H9 (cell line): ENCODE measurements around the gene PIGW. TPM values are rescaled to one million over a fixed set of nuclear protein-coding genes. Genes with fewer than 3 reads are reported as not detected.

ENCODE experiments used
- DNase-seq: peaks from one replicate; pipeline ENCODE4 v3.0.0-alpha.2; 2017
- H2AFZ ChIP-seq: one replicate; pipeline ENCODE4 v1.6.1; 2013; ENCODE audit warnings: mild to moderate bottlenecking, low read length, control low read depth, moderate library complexity
- H2AK5ac ChIP-seq: 2 replicates; pipeline ENCODE4 v1.6.1; 2013; ENCODE audit warnings: low read length, control low read depth, mixed read lengths; ENCODE audit not compliant: insufficient read length
- H2BK120ac ChIP-seq: one replicate; pipeline ENCODE4 v1.6.1; 2013; ENCODE audit warnings: low read depth, mild to moderate bottlenecking, low read length, control low read depth, inconsistent platforms; ENCODE audit not compliant: poor library complexity, severe bottlenecking
- H2BK12ac ChIP-seq: 2 replicates; pipeline ENCODE4 v1.6.1; 2013; ENCODE audit warnings: low read length, control low read depth, mixed read lengths, low read depth; ENCODE audit not compliant: insufficient read length
- H2BK15ac ChIP-seq: 2 replicates; pipeline ENCODE4 v1.6.1; 2013; ENCODE audit warnings: low read depth, low read length, control low read depth
- H2BK20ac ChIP-seq: one replicate; pipeline ENCODE4 v1.6.1; 2013; ENCODE audit warnings: low read depth, mild to moderate bottlenecking, low read length, control low read depth, inconsistent platforms; ENCODE audit not compliant: poor library complexity, severe bottlenecking
- H2BK5ac ChIP-seq: 2 replicates; pipeline ENCODE4 v1.6.1; 2013; ENCODE audit warnings: low read length, control low read depth, mixed read lengths; ENCODE audit not compliant: insufficient read length
- H3K14ac ChIP-seq: 2 replicates; pipeline ENCODE4 v1.6.1; 2013; ENCODE audit warnings: low read length, control low read depth; ENCODE audit not compliant: insufficient read depth
- H3K18ac ChIP-seq: 2 replicates; pipeline ENCODE4 v1.6.1; 2013; ENCODE audit warnings: low read depth, mild to moderate bottlenecking, mixed read lengths, low read length, control low read depth; ENCODE audit not compliant: insufficient read length
- H3K23ac ChIP-seq: 2 replicates; pipeline ENCODE4 v1.6.1; 2013; ENCODE audit warnings: low read length, control low read depth, mixed read lengths, low read depth; ENCODE audit not compliant: insufficient read length
- H3K23me2 ChIP-seq: 2 replicates; pipeline ENCODE4 v1.6.1; 2013; ENCODE audit warnings: low read depth, mild to moderate bottlenecking, mixed read lengths, low read length, control low read depth; ENCODE audit not compliant: insufficient read length, poor library complexity, severe bottlenecking
- H3K27ac ChIP-seq: 2 replicates; pipeline ENCODE4 v1.5.1; 2013; ENCODE audit warnings: low read length, control low read depth, mixed read lengths, low read depth; ENCODE audit not compliant: insufficient read length
- H3K27me3 ChIP-seq: 2 replicates; pipeline ENCODE4 v1.6.1; 2013; ENCODE audit warnings: low read length, control low read depth, inconsistent platforms; ENCODE audit not compliant: insufficient read depth
- H3K4ac ChIP-seq: 2 replicates; pipeline ENCODE4 v1.6.1; 2013; ENCODE audit warnings: low read depth, mild to moderate bottlenecking, control low read depth, inconsistent platforms, low read length, moderate library complexity
- H3K4me1 ChIP-seq: 2 replicates; pipeline ENCODE4 v1.6.1; 2013; ENCODE audit warnings: low read length, control low read depth, inconsistent platforms; ENCODE audit not compliant: insufficient read depth
- H3K4me2 ChIP-seq: 2 replicates; pipeline ENCODE4 v1.6.1; 2013; ENCODE audit warnings: low read length, control low read depth, mixed read lengths; ENCODE audit not compliant: insufficient read length, insufficient read depth
- H3K56ac ChIP-seq: 2 replicates; pipeline ENCODE4 v1.6.1; 2013; ENCODE audit warnings: low read depth, mild to moderate bottlenecking, mixed read lengths, low read length, control low read depth; ENCODE audit not compliant: insufficient read length
- H3K79me1 ChIP-seq: 2 replicates; pipeline ENCODE4 v1.6.1; 2013; ENCODE audit warnings: low read depth, mild to moderate bottlenecking, moderate library complexity, low read length, control low read depth, inconsistent platforms; ENCODE audit not compliant: insufficient read depth, poor library complexity, severe bottlenecking
- H3K79me2 ChIP-seq: 2 replicates; pipeline ENCODE4 v1.6.1; 2013; ENCODE audit warnings: low read length, control low read depth, inconsistent platforms; ENCODE audit not compliant: insufficient read depth
- H3K9ac ChIP-seq: 2 replicates; pipeline ENCODE4 v1.6.1; 2013; ENCODE audit warnings: low read length, control low read depth, mixed read lengths; ENCODE audit not compliant: insufficient read length; ENCODE audit errors: extremely low read depth
- H3K9me3 ChIP-seq: one replicate; pipeline ENCODE4 v1.6.1; 2013; ENCODE audit warnings: low read depth, low read length, inconsistent platforms; ENCODE audit not compliant: control insufficient read depth
- H3T11ph ChIP-seq: one replicate; pipeline ENCODE4 v1.6.1; 2013; ENCODE audit warnings: mild to moderate bottlenecking, low read length, control low read depth, inconsistent platforms
- H4K20me1 ChIP-seq: one replicate; pipeline ENCODE4 v1.6.1; 2013; ENCODE audit not compliant: control insufficient read depth, insufficient read length, insufficient read depth
- H4K5ac ChIP-seq: 2 replicates; pipeline ENCODE4 v1.6.1; 2013; ENCODE audit warnings: low read depth, mild to moderate bottlenecking, mixed read lengths, low read length, control low read depth; ENCODE audit not compliant: insufficient read length
- H4K8ac ChIP-seq: replicated peaks from 2 replicates; pipeline ENCODE4 v1.6.1; 2013; ENCODE audit warnings: low read length, control low read depth, mixed read lengths, low read depth; ENCODE audit not compliant: insufficient read length
- H4K91ac ChIP-seq: 2 replicates; pipeline ENCODE4 v1.6.1; 2013; ENCODE audit warnings: low read depth, mild to moderate bottlenecking, moderate library complexity, mixed read lengths, low read length, control low read depth; ENCODE audit not compliant: insufficient read length
- H3K27ac Mint-ChIP-seq, 3 experiments: 2 replicates in 2 of 3; 3 replicates in 1 of 3; pipeline ENCODE4 v1.8.0; 2020 to 2021; ENCODE audit warnings: mixed read lengths in 3 of 3, mild to moderate bottlenecking in 1 of 3, moderate library complexity in 1 of 3
- H3K27me3 Mint-ChIP-seq: 2 replicates; pipeline ENCODE4 v1.8.0; 2021; ENCODE audit warnings: low read depth, mild to moderate bottlenecking, moderate library complexity, mixed read lengths
- H3K36me3 Mint-ChIP-seq, 3 experiments: 2 replicates in 2 of 3; 3 replicates in 1 of 3; pipeline ENCODE4 v1.8.0; 2020 to 2021; ENCODE audit warnings: low read depth in 3 of 3, mixed read lengths in 3 of 3; ENCODE audit not compliant: insufficient read depth in 1 of 3
- H3K4me1 Mint-ChIP-seq, 2 experiments: 2 replicates each; pipeline ENCODE4 v1.8.0; 2020; ENCODE audit warnings: mixed read lengths in 2 of 2
- H3K4me3 Mint-ChIP-seq, 2 experiments: 2 replicates in 1 of 2; 3 replicates in 1 of 2; pipeline ENCODE4 v1.8.0; 2020 to 2021; ENCODE audit warnings: mild to moderate bottlenecking in 2 of 2, mixed read lengths in 2 of 2, moderate library complexity in 1 of 2
- H3K9me3 Mint-ChIP-seq, 2 experiments: 2 replicates in 1 of 2; 3 replicates in 1 of 2; pipeline ENCODE4 v1.8.0; 2020; ENCODE audit warnings: mild to moderate bottlenecking in 2 of 2, mixed read lengths in 2 of 2, moderate library complexity in 1 of 2
- CTCF ChIP-seq: fragments of 200-600 bp; sonication (generic); conservative IDR thresholded peaks from 3 replicates; pipeline ENCODE4 v1.8.0; 2021; ENCODE audit warnings: antibody characterized with exemption, mild to moderate bottlenecking
- WGBS: extraction: QIAGEN DNeasy Blood & Tissue Kit; methylation state at CpG from one replicate; pipeline ENCODE4 v1.1.7; 2013; ENCODE audit warnings: missing lambda C conversion rate, low lambda C conversion rate, mixed read lengths; ENCODE audit not compliant: insufficient read length; ENCODE audit errors: extremely low coverage; 5-methylcytosine and 5-hydroxymethylcytosine counted together
- total RNA-seq: library from RNA; stranded (reverse); gene quantifications from 2 replicates; pipeline ENCODE4 v1.2.1, GENCODE V29; 2021

Gene PIGW
- total RNA-seq, 1 experiment from 2014 or later, result 26.2 TPM

DNA sequence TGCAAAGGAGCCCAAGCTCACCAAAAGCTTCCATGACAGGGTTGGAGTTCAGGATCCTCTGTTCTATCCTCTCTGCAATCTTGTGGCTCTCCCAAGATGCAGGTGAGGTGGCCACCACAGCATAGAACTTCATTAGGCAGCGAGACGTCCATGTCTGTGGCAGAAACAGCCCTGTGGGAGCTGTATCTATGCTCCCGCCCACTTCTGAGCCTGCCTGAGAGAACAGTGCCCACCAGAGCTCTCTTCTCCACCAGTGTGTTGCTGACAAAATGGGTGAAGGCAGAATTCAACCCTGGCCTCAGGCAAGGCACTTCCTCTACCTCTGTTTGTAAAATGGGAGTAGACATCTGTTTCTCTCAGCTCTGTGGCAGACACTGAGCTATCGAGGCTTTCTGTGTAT lies 18.9 kb upstream of the PIGW start:
- Histone ChIP-seq H3K14ac (no peak overlapping the region), H4K20me1 (no peaks in the 10 kb centered on the region), H2BK15ac (no peak overlapping the region), H3K4me2 (no peak overlapping the region), H2AFZ (no peak overlapping the region), H3K23ac (no peak overlapping the region), H2BK5ac (no peak overlapping the region), H3K27me3 (no peaks in the 10 kb centered on the region), H3K4ac (no peak overlapping the region), H3K79me2 (no peaks in the 10 kb centered on the region), H3K9me3 (no peaks in the 10 kb centered on the region), H2AK5ac (no peak overlapping the region), H3K27ac (no peak overlapping the region), H3K23me2 (no peaks in the 10 kb centered on the region), H3K56ac (no peak overlapping the region), H3K79me1 (no peaks in the 10 kb centered on the region), H2BK120ac (no peak overlapping the region), H4K91ac (no peak overlapping the region), H4K8ac (no peak overlapping the region), H4K5ac (no peak overlapping the region), H2BK20ac (no peak overlapping the region), H3K9ac (no peak overlapping the region), H3K18ac (no peak overlapping the region), H3T11ph (no peak overlapping the region), H3K4me1 (no peaks in the 10 kb centered on the region), H2BK12ac (no peak overlapping the region)
- no peaks in the 10 kb centered on the region for H3K9me3 Mint-ChIP-seq
- H3K27me3 Mint-ChIP-seq, result no peaks in the 10 kb centered on the region
- no peaks in the 10 kb centered on the region for H3K4me1 Mint-ChIP-seq
- H3K4me3 Mint-ChIP-seq, result no peak overlapping the region
- no peak overlapping the region for H3K27ac Mint-ChIP-seq
- TF ChIP-seq CTCF, result no peak
- DNase-seq, result no peak
- peaks cover 29 to 90% (median 88%) of the 10 kb centered on the region in 3 experiments for H3K36me3 Mint-ChIP-seq
- no CpG with 5 or more reads among the region's 4 CpGs for WGBS
